Measurements from ENCODE around the gene ABHD1.

DNA sequence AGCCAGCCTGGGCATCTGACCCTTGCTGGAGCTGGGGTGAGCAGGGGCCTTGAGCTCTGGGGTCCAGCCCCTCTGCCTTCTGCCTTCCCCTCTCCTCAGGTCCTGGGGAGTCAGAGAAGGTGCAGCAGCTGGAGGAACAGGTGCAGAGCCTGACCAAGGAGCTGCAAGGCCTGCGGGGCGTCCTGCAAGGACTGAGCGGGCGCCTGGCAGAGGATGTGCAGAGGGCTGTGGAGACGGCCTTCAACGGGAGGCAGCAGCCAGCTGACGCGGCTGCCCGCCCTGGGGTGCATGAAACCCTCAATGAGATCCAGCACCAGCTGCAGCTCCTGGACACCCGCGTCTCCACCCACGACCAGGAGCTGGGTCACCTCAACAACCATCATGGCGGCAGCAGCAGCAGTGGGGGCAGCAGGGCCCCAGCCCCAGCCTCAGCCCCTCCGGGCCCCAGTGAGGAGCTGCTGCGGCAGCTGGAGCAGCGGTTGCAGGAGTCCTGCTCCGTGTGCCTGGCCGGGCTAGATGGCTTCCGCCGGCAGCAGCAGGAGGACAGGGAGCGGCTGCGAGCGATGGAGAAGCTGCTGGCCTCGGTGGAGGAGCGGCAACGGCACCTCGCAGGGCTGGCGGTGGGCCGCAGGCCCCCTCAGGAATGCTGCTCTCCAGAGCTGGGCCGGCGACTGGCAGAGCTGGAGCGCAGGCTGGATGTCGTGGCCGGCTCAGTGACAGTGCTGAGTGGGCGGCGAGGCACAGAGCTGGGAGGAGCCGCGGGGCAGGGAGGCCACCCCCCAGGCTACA is 41.4 kb upstream of the ABHD1 start:
- TF ChIP-seq CTCF (IDR thresholded peaks at IDR 0.05) (no peak), POLR2A (IDR thresholded peaks at IDR 0.05) (no peak)
